Naive thymus-derived CD4-positive, alpha-beta T cell (primary cell): ENCODE measurements around the gene SIK3. TPM values are rescaled to one million over a fixed set of nuclear protein-coding genes. Genes with fewer than 3 reads are reported as not detected.

Source experiments
- ATAC-seq: fragments of 150-1000 bp; cut with Tn5 transposase; 2 replicates; pipeline ENCODE4 v1.10.0; 2021; ENCODE audit warnings: mild to moderate bottlenecking, moderate library complexity
- CTCF ChIA-PET: fragments of 350-600 bp; sonication (Branson Sonifier 250); formaldehyde crosslinking; loops from one replicate; lab custom pipeline; 2021; ENCODE audit warnings: antibody characterized with exemption; lab: Charles Lee
- POLR2A ChIA-PET: fragments of 350-600 bp; sonication (Branson Sonifier 250); formaldehyde crosslinking; loops from one replicate; lab custom pipeline; 2021; ENCODE audit warnings: antibody characterized with exemption, inconsistent platforms; lab: Charles Lee
- DNase-seq, 9 donors: peaks; one replicate each; pipeline versions ENCODE4 v3.0.0 to v3.0.0-alpha.2; 2020 to 2022; ENCODE audit warnings: mixed read lengths in 1 of 9
- H3K27ac ChIP-seq: one replicate; pipeline ENCODE4 v1.7.0; 2013; ENCODE audit warnings: mild to moderate bottlenecking, low read depth, low read length, moderate library complexity
- H3K27me3 ChIP-seq, 2 donors: one replicate each; pipeline ENCODE4 v1.7.0; 2013; ENCODE audit warnings: low read length in 2 of 2, mild to moderate bottlenecking in 2 of 2, moderate library complexity in 2 of 2; ENCODE audit not compliant: control insufficient read depth in 2 of 2, insufficient read depth in 2 of 2
- H3K36me3 ChIP-seq, 3 experiments: 1 replicate in 2 of 3; 2 replicates in 1 of 3; pipeline ENCODE4 v1.7.0; 2013; ENCODE audit warnings: low read length in 3 of 3, mild to moderate bottlenecking in 3 of 3, moderate library complexity in 1 of 3; ENCODE audit not compliant: insufficient read depth in 3 of 3, control insufficient read depth in 2 of 3
- H3K4me1 ChIP-seq, 2 donors: one replicate each; pipeline ENCODE4 v1.7.0; 2013; ENCODE audit warnings: low read length in 2 of 2, mild to moderate bottlenecking in 2 of 2, moderate library complexity in 1 of 2; ENCODE audit not compliant: control insufficient read depth in 2 of 2, insufficient read depth in 2 of 2
- H3K4me3 ChIP-seq: 2 replicates; pipeline ENCODE4 v1.7.0; 2013; ENCODE audit warnings: mild to moderate bottlenecking, low read length
- H3K9me3 ChIP-seq, 3 experiments: 1 replicate in 2 of 3; 2 replicates in 1 of 3; pipeline ENCODE4 v1.7.0; 2013; ENCODE audit warnings: low read length in 3 of 3; ENCODE audit not compliant: control insufficient read depth in 2 of 3
- H3K27ac Mint-ChIP-seq, 9 donors: one replicate each; pipeline ENCODE4 v1.8.0; 2020 to 2022; ENCODE audit warnings: mixed read lengths in 9 of 9, mild to moderate bottlenecking in 8 of 9, moderate library complexity in 5 of 9, inconsistent platforms in 2 of 9
- H3K27me3 Mint-ChIP-seq, 5 donors: one replicate each; pipeline ENCODE4 v1.8.0; 2021 to 2022; ENCODE audit warnings: mixed read lengths in 5 of 5, mild to moderate bottlenecking in 1 of 5
- H3K36me3 Mint-ChIP-seq, 5 donors: one replicate each; pipeline ENCODE4 v1.8.0; 2020 to 2022; ENCODE audit warnings: mixed read lengths in 5 of 5, mild to moderate bottlenecking in 3 of 5, inconsistent platforms in 1 of 5
- H3K4me1 Mint-ChIP-seq, 7 donors: one replicate each; pipeline ENCODE4 v1.8.0; 2020 to 2022; ENCODE audit warnings: mixed read lengths in 7 of 7, mild to moderate bottlenecking in 3 of 7, inconsistent platforms in 1 of 7
- H3K4me3 Mint-ChIP-seq, 10 donors: one replicate each; pipeline ENCODE4 v1.8.0; 2020 to 2022; ENCODE audit warnings: mild to moderate bottlenecking in 10 of 10, mixed read lengths in 10 of 10, moderate library complexity in 6 of 10, inconsistent platforms in 2 of 10
- H3K9me3 Mint-ChIP-seq, 11 donors: one replicate each; pipeline ENCODE4 v1.8.0; 2020 to 2022; ENCODE audit warnings: mixed read lengths in 11 of 11, mild to moderate bottlenecking in 4 of 11, inconsistent platforms in 1 of 11, moderate library complexity in 1 of 11
- intact Hi-C, 2 donors: fragments of 100-400 bp; cut with micrococcal nuclease; formaldehyde crosslinking; loops; one replicate each; pipeline ENCODE4 v1.15.1; 2023
- polyA plus RNA-seq, 2 donors: library from polyadenylated mRNA; unstranded; fragments of 300-500 nt; fragmentation: Illumina TruSeq; gene quantifications; one replicate each; pipeline ENCODE4 v1.2.3, GENCODE V29; 2021
- total RNA-seq, 6 experiments: library from RNA in 5 of 6; stranded (reverse) in 5 of 6; gene quantifications; 1 replicate in 5 of 6; 2 replicates in 1 of 6; pipeline ENCODE4 v1.2.3 and lab custom pipeline; 2021 to 2026

The SIK3 gene
- total and polyA plus RNA-seq, 7 experiments from 2014 or later = 13.3 to 85.2 (median 64.4) TPM

- Mint-ChIP-seq H3K4me3 (no peak overlapping the region), H3K36me3 (peaks cover 12 to 45% (median 30%) of the 10 kb centered on the region in 5 donors), H3K27ac (peak overlapping the region in 1 of 9 donors; percentile 46), H3K4me1 (peaks cover 17 to 33% (median 30%) of the 10 kb centered on the region in 7 donors), H3K9me3 (no peaks in the 10 kb centered on the region), H3K27me3 (no peaks in the 10 kb centered on the region)
- DNase-seq (no peak), ATAC-seq (no peak)
- Histone ChIP-seq H3K27ac (no peak overlapping the region), H3K4me1 (peaks cover 18 to 31% of the 10 kb centered on the region in 2 donors), H3K36me3 (peaks cover 4 to 56% (median 20%) of the 10 kb centered on the region in 3 experiments), H3K9me3 (no peaks in the 10 kb centered on the region), H3K27me3 (no peaks in the 10 kb centered on the region), H3K4me3 (no peak overlapping the region)
- ChIA-PET CTCF (interaction anchor here (3.7 kb wide), 1 partner anchor 12 kb away, joined by 15 read pairs; no protein-coding TSS in a partner anchor), POLR2A (interaction anchor here (0.7 to 1.4 kb wide), 2 partner anchors 12 to 52 kb away, joined by 3 read pairs; no protein-coding TSS in a partner anchor)
- intact Hi-C loops = no loop called here
Measured at GRCh38 chr11:116847612-116848011, 250.6 kb downstream of the SIK3 start.

GRCh38 chr11:116844722-116845121 lies 253.5 kb downstream of the SIK3 start:
- Mint-ChIP-seq H3K27ac (no peak overlapping the region), H3K36me3 (peaks cover 12 to 38% (median 23%) of the 10 kb centered on the region in 5 donors), H3K4me3 (no peak overlapping the region), H3K27me3 (no peaks in the 10 kb centered on the region), H3K4me1 (peaks cover 0 to 8% (median 3%) of the 10 kb centered on the region in 7 donors), H3K9me3 (no peaks in the 10 kb centered on the region)
- Histone ChIP-seq H3K27me3 (no peaks in the 10 kb centered on the region), H3K4me3 (no peak overlapping the region), H3K27ac (no peak overlapping the region), H3K4me1 (peaks cover 0 to 3% of the 10 kb centered on the region in 2 donors), H3K36me3 (peaks cover 4 to 56% (median 20%) of the 10 kb centered on the region in 3 experiments), H3K9me3 (no peaks in the 10 kb centered on the region)
- intact Hi-C loops = no loop called here
- no peak for ATAC-seq
- DNase-seq = no peak
- ChIA-PET POLR2A (no interaction called here), CTCF (interaction anchor here (1.4 kb wide), 1 partner anchor 261 kb away, joined by 5 read pairs; no protein-coding TSS in a partner anchor)

GRCh38 chr11:116843661-116844060 lies 254.6 kb downstream of the SIK3 start:
- CTCF ChIA-PET = interaction anchor here (0.7 kb wide), 1 partner anchor 20 kb away, joined by 3 read pairs; no protein-coding TSS in a partner anchor
- Histone ChIP-seq H3K36me3 (peaks cover 4 to 45% (median 20%) of the 10 kb centered on the region in 3 experiments), H3K27ac (no peak overlapping the region), H3K27me3 (no peaks in the 10 kb centered on the region), H3K9me3 (no peaks in the 10 kb centered on the region), H3K4me1 (no peaks in the 10 kb centered on the region), H3K4me3 (no peak overlapping the region)
- H3K4me1 Mint-ChIP-seq = peaks cover 0 to 6% (median 0%) of the 10 kb centered on the region in 7 donors
- DNase-seq = no peak
- no peaks in the 10 kb centered on the region for H3K9me3 Mint-ChIP-seq
- no peak overlapping the region for H3K4me3 Mint-ChIP-seq
- no peak for ATAC-seq
- peak overlapping the region in 1 of 9 donors; percentile 9 for H3K27ac Mint-ChIP-seq
- POLR2A ChIA-PET = interaction anchor here (0.7 to 1.5 kb wide), 3 partner anchors 10 to 39 kb away, joined by 3 read pairs; no protein-coding TSS in a partner anchor
- intact Hi-C loops = no loop called here
- no peaks in the 10 kb centered on the region for H3K27me3 Mint-ChIP-seq
- peaks cover 12 to 35% (median 20%) of the 10 kb centered on the region in 5 donors for H3K36me3 Mint-ChIP-seq

GRCh38 chr11:116842909-116843308 lies 255.3 kb downstream of the SIK3 start:
- Mint-ChIP-seq H3K27ac (peak overlapping the region in 1 of 9 donors; percentile 19), H3K27me3 (no peaks in the 10 kb centered on the region), H3K4me3 (no peak overlapping the region), H3K4me1 (peaks cover 0 to 11% (median 0%) of the 10 kb centered on the region in 7 donors), H3K36me3 (peaks cover 12 to 35% (median 20%) of the 10 kb centered on the region in 5 donors), H3K9me3 (no peaks in the 10 kb centered on the region)
- H3K27me3 ChIP-seq = no peaks in the 10 kb centered on the region
- peaks cover 4 to 41% (median 20%) of the 10 kb centered on the region in 3 experiments for H3K36me3 ChIP-seq
- DNase-seq = no peak
- H3K4me1 ChIP-seq = no peaks in the 10 kb centered on the region
- intact Hi-C loops = no loop called here
- no peak overlapping the region for H3K4me3 ChIP-seq
- H3K27ac ChIP-seq = no peak overlapping the region
- no peaks in the 10 kb centered on the region for H3K9me3 ChIP-seq
- ATAC-seq = no peak
- POLR2A ChIA-PET = interaction anchor here (0.6 to 1.5 kb wide), 2 partner anchors 10 to 307 kb away, joined by 3 read pairs; no protein-coding TSS in a partner anchor
- CTCF ChIA-PET = no interaction called here

GRCh38 chr11:116842117-116842516 lies 256.1 kb downstream of the SIK3 start:
- CTCF ChIA-PET = interaction anchor here (0.7 kb wide), 1 partner anchor 44 kb away, joined by 5 read pairs; no protein-coding TSS in a partner anchor
- Mint-ChIP-seq H3K27ac (peak overlapping the region in 2 of 9 donors; percentile 54 to 56), H3K4me1 (peaks cover 0 to 11% (median 0%) of the 10 kb centered on the region in 7 donors)

GRCh38 chr11:116840746-116841296 lies 257.4 kb downstream of the SIK3 start:
- peaks cover 0 to 14% (median 4%) of the 10 kb centered on the region in 7 donors for H3K4me1 Mint-ChIP-seq
- peaks cover 0 to 20% (median 6%) of the 10 kb centered on the region in 3 experiments for H3K36me3 ChIP-seq
- DNase-seq (no peak), ATAC-seq (no peak)
- H3K27ac Mint-ChIP-seq = no peak overlapping the region
- peaks cover 4 to 5% of the 10 kb centered on the region in 2 donors for H3K4me1 ChIP-seq
- no peaks in the 10 kb centered on the region for H3K27me3 ChIP-seq
- no peak overlapping the region for H3K4me3 ChIP-seq
- H3K4me3 Mint-ChIP-seq = no peak overlapping the region
- H3K9me3 ChIP-seq = no peaks in the 10 kb centered on the region
- H3K36me3 Mint-ChIP-seq = peaks cover under 1 to 20% (median 7%) of the 10 kb centered on the region in 5 donors
- CTCF ChIA-PET = interaction anchor here (0.7 kb wide), 1 partner anchor 38 kb away, joined by 3 read pairs; no protein-coding TSS in a partner anchor
- H3K27me3 Mint-ChIP-seq = no peaks in the 10 kb centered on the region
- POLR2A ChIA-PET = interaction anchor here (1.3 kb wide), 1 partner anchor 9 kb away, joined by 4 read pairs; no protein-coding TSS in a partner anchor
- H3K27ac ChIP-seq = no peak overlapping the region
- intact Hi-C loops = loop anchor here in 1 of 2 donors (1.0 kb wide), 1 partner anchor 265 kb away; no protein-coding TSS in a partner anchor
- H3K9me3 Mint-ChIP-seq = no peaks in the 10 kb centered on the region

More at GRCh38 chr11:116842117-116842516, 256.1 kb downstream of the SIK3 start:
- Histone ChIP-seq H3K27me3 (no peaks in the 10 kb centered on the region), H3K36me3 (peaks cover 0 to 33% (median 16%) of the 10 kb centered on the region in 3 experiments), H3K4me1 (no peaks in the 10 kb centered on the region), H3K27ac (no peak overlapping the region), H3K9me3 (no peaks in the 10 kb centered on the region), H3K4me3 (no peak overlapping the region)
- peaks cover 12 to 33% (median 17%) of the 10 kb centered on the region in 5 donors for H3K36me3 Mint-ChIP-seq
- H3K27me3 Mint-ChIP-seq = no peaks in the 10 kb centered on the region
- ATAC-seq = no peak
- no peak for DNase-seq
- POLR2A ChIA-PET = interaction anchor here (1.5 kb wide), 1 partner anchor 9 kb away, joined by 3 read pairs; no protein-coding TSS in a partner anchor
- H3K9me3 Mint-ChIP-seq = no peaks in the 10 kb centered on the region
- H3K4me3 Mint-ChIP-seq = no peak overlapping the region
- intact Hi-C loops = no loop called here
